Type B pancreatic cell (in vitro differentiated cells): ENCODE measurements around the gene ADARB2. TPM values are rescaled to one million over a fixed set of nuclear protein-coding genes. Genes with fewer than 3 reads are reported as not detected.

ENCODE experiments used
- DNase-seq: peaks from one replicate; pipeline ENCODE4 v3.0.0; 2021; ENCODE audit warnings: mixed read lengths; ENCODE audit not compliant: unreplicated experiment; ENCODE audit errors: extremely low spot score
- H3K27ac Mint-ChIP-seq: 2 replicates; pipeline ENCODE4 v1.8.0; 2021; ENCODE audit warnings: mild to moderate bottlenecking, mixed read lengths
- H3K27me3 Mint-ChIP-seq: 2 replicates; pipeline ENCODE4 v1.8.0; 2021; ENCODE audit warnings: mixed read lengths
- H3K36me3 Mint-ChIP-seq: 2 replicates; pipeline ENCODE4 v1.8.0; 2021; ENCODE audit warnings: mixed read lengths
- H3K4me1 Mint-ChIP-seq: one replicate; pipeline ENCODE4 v1.8.0; 2021; ENCODE audit warnings: mixed read lengths; ENCODE audit not compliant: unreplicated experiment
- H3K4me3 Mint-ChIP-seq: 2 replicates; pipeline ENCODE4 v1.8.0; 2021; ENCODE audit warnings: mild to moderate bottlenecking, mixed read lengths
- H3K9me3 Mint-ChIP-seq: 2 replicates; pipeline ENCODE4 v1.8.0; 2021; ENCODE audit warnings: mixed read lengths
- CTCF ChIP-seq: fragments of 200-600 bp; sonication (generic); conservative IDR thresholded peaks from 2 replicates; pipeline ENCODE4 v1.5.0; 2021; ENCODE audit warnings: antibody characterized with exemption, mild to moderate bottlenecking
- total RNA-seq: library from RNA; stranded (reverse); gene quantifications from 2 replicates; pipeline ENCODE4 v1.2.1, GENCODE V29; 2021; ENCODE audit warnings: low replicate concordance

ADARB2 gene
- total RNA-seq, 1 donor from 2014 or later, result 4.9 TPM

GRCh38 chr10:1569208-1569607 lies 168.1 kb downstream of the ADARB2 start:
- Mint-ChIP-seq H3K4me1 (peaks cover 14% of the 10 kb centered on the region), H3K36me3 (no peaks in the 10 kb centered on the region), H3K9me3 (no peaks in the 10 kb centered on the region), H3K27ac (no peak overlapping the region), H3K27me3 (peaks cover 44% of the 10 kb centered on the region), H3K4me3 (no peak overlapping the region)
- no peak for TF ChIP-seq CTCF
- DNase-seq, result no peak

- H3K9me3 Mint-ChIP-seq, result no peaks in the 10 kb centered on the region
- H3K27me3 Mint-ChIP-seq, result peaks cover 41% of the 10 kb centered on the region
- no peak for DNase-seq
- H3K27ac Mint-ChIP-seq, result no peak overlapping the region
- TF ChIP-seq CTCF, result no peak
- no peak overlapping the region for H3K4me3 Mint-ChIP-seq
- no peaks in the 10 kb centered on the region for H3K36me3 Mint-ChIP-seq
- H3K4me1 Mint-ChIP-seq, result peaks cover 14% of the 10 kb centered on the region
Observed at GRCh38 chr10:1567742-1568495, 169.4 kb downstream of the ADARB2 start.

GRCh38 chr10:1567152-1567551 lies 170.2 kb downstream of the ADARB2 start:
- H3K27ac Mint-ChIP-seq, result no peak overlapping the region
- no peak for DNase-seq
- no peaks in the 10 kb centered on the region for H3K9me3 Mint-ChIP-seq
- no peaks in the 10 kb centered on the region for H3K36me3 Mint-ChIP-seq
- H3K27me3 Mint-ChIP-seq, result peaks cover 45% of the 10 kb centered on the region
- no peak overlapping the region for H3K4me3 Mint-ChIP-seq
- H3K4me1 Mint-ChIP-seq, result peaks cover 10% of the 10 kb centered on the region
- TF ChIP-seq CTCF, result no peak

- TF ChIP-seq CTCF, result no peak
- H3K9me3 Mint-ChIP-seq, result no peaks in the 10 kb centered on the region
- H3K4me1 Mint-ChIP-seq, result peaks cover 11% of the 10 kb centered on the region
- no peak overlapping the region for H3K27ac Mint-ChIP-seq
- H3K27me3 Mint-ChIP-seq, result peaks cover 42% of the 10 kb centered on the region
- no peak overlapping the region for H3K4me3 Mint-ChIP-seq
- H3K36me3 Mint-ChIP-seq, result no peaks in the 10 kb centered on the region
- no peak for DNase-seq
Observed at GRCh38 chr10:1564791-1565190, 172.5 kb downstream of the ADARB2 start.

GRCh38 chr10:1563028-1563427 lies 174.3 kb downstream of the ADARB2 start:
- peaks cover 44% of the 10 kb centered on the region for H3K27me3 Mint-ChIP-seq
- DNase-seq, result no peak
- H3K9me3 Mint-ChIP-seq, result no peaks in the 10 kb centered on the region
- H3K4me1 Mint-ChIP-seq, result peaks cover 24% of the 10 kb centered on the region
- H3K27ac Mint-ChIP-seq, result no peak overlapping the region
- no peaks in the 10 kb centered on the region for H3K36me3 Mint-ChIP-seq
- H3K4me3 Mint-ChIP-seq, result no peak overlapping the region
- no peak for TF ChIP-seq CTCF
